Raji (cell line): ENCODE results near the gene RPS19.

Experiments used
- POLR2A ChIP-seq: IDR thresholded peaks from 2 replicates; pipeline ENCODE4 v1.6.1; 2011; ENCODE audit warnings: low read depth, low read length, control low read depth; ENCODE audit not compliant: insufficient read depth

RPS19 gene

GRCh38 chr19:41921577-41922576 is 61.8 kb downstream of the RPS19 start:
- no peak for TF ChIP-seq POLR2A
